ENCODE results near the gene MFNG. TPM values are rescaled to one million over a fixed set of nuclear protein-coding genes. Genes with fewer than 3 reads are reported as not detected.
"Not testable (repeated sequence)": the region's sequence is repeated elsewhere in the genome, so short reads cannot be mapped to it uniquely, and the experiment has no call there.

Gene MFNG
- under 0.01 TPM in 1 of 2 replicates, not detected in the other for total RNA-seq

- no peak within 1 kb of the TSS for H3K4me3 ChIP-seq (ENCODE audit: low read depth, low read length)
- TF ChIP-seq CTCF (IDR thresholded peaks at IDR 0.05; ENCODE audit: insufficient read depth, low read depth, low read length), result peak; percentile 11
- peak; percentile 32 for DNase-seq (ENCODE audit: low read depth)
Observed at GRCh38 chr22:37486224-37486845, at the start of gene MFNG. Gene MFNG (minus strand): TSS chr22:37486384. CDS start chr22:37486177, 207 bp downstream.

- TF ChIP-seq CTCF (IDR thresholded peaks at IDR 0.05; ENCODE audit: insufficient read depth, low read depth, low read length), result no peak
- H3K4me3 ChIP-seq (ENCODE audit: low read depth, low read length), result no peak overlapping the region
- DNase-seq (ENCODE audit: low read depth), result no peak
Observed at GRCh38 chr22:37535159-37535558, 49.0 kb upstream of the MFNG start.

GRCh38 chr22:37534445-37534844 is 48.3 kb upstream of the MFNG start:
- DNase-seq (ENCODE audit: low read depth), result no peak
- no peak for TF ChIP-seq CTCF (IDR thresholded peaks at IDR 0.05; ENCODE audit: insufficient read depth, low read depth, low read length)
- H3K4me3 ChIP-seq (ENCODE audit: low read depth, low read length), result no peak overlapping the region

- H3K4me3 ChIP-seq (ENCODE audit: low read depth, low read length), result no peak overlapping the region
Observed at GRCh38 chr22:37533995-37534394, 47.8 kb upstream of the MFNG start.

GRCh38 chr22:37529652-37530345 is 43.6 kb upstream of the MFNG start:
- H3K4me3 ChIP-seq (ENCODE audit: low read depth, low read length), result no peak overlapping the region
- no peak for TF ChIP-seq CTCF (IDR thresholded peaks at IDR 0.05; ENCODE audit: insufficient read depth, low read depth, low read length)
- no peak for DNase-seq (ENCODE audit: low read depth)

More at GRCh38 chr22:37533995-37534394, 47.8 kb upstream of the MFNG start:
- no peak for TF ChIP-seq CTCF (IDR thresholded peaks at IDR 0.05; ENCODE audit: insufficient read depth, low read depth, low read length)
- peak; percentile 77 for DNase-seq (ENCODE audit: low read depth)

GRCh38 chr22:37527952-37528351 is 41.8 kb upstream of the MFNG start:
- DNase-seq (ENCODE audit: low read depth), result not testable (repeated sequence)

GRCh38 chr22:37527081-37527752 is 41.0 kb upstream of the MFNG start:
- DNase-seq (ENCODE audit: low read depth); H3K4me3 ChIP-seq (ENCODE audit: low read depth, low read length): not testable (repeated sequence)

More at GRCh38 chr22:37527952-37528351, 41.8 kb upstream of the MFNG start:
- not testable (repeated sequence) for H3K4me3 ChIP-seq (ENCODE audit: low read depth, low read length)

All from fibroblast of villous mesenchyme (primary cell).